SK-N-SH (cell line): ENCODE results near the gene CALN1. TPM values are rescaled to one million over a fixed set of nuclear protein-coding genes. Genes with fewer than 3 reads are reported as not detected.

ENCODE experiments used
- CTCF ChIA-PET: fragments of 300-600, 350-600 bp; formaldehyde crosslinking; extraction: SDS; loops from one replicate; lab custom pipeline; 2021; lab: Yijun Ruan, JAX
- POLR2A ChIA-PET: fragments of 350-600 bp; sonication (Branson Sonifier 250); formaldehyde crosslinking; extraction: SDS; loops from one replicate; lab custom pipeline; 2020; ENCODE audit warnings: antibody characterized with exemption, inconsistent platforms; lab: Yijun Ruan, JAX
- DNase-seq: peaks from one replicate; pipeline ENCODE4 v3.0.0; 2012
- H2AFZ ChIP-seq: fragments of 200-600 bp; sonication (generic); 2 replicates; pipeline ENCODE4 v1.8.1; 2016; ENCODE audit warnings: antibody characterized with exemption, mild to moderate bottlenecking, low read depth
- H3F3A ChIP-seq: fragments of 200-600 bp; sonication (generic); replicated peaks from 2 replicates; pipeline ENCODE3; 2016; ENCODE audit warnings: antibody characterized with exemption, mild to moderate bottlenecking; ENCODE audit not compliant: insufficient read depth
- H3K27ac ChIP-seq, 2 experiments: fragments of 200-500 bp in 1 of 2; fragments of 200-600 bp in 1 of 2; sonication (Bioruptor generic) in 1 of 2; sonication (generic), shearing (Covaris generic) in 1 of 2; 2 replicates each; pipeline versions ENCODE4 v1.5.1 to v1.6.1; 2014 to 2016; ENCODE audit warnings: low read depth in 2 of 2, inconsistent platforms in 1 of 2, low read length in 1 of 2, mild to moderate bottlenecking in 1 of 2, mixed read lengths in 1 of 2
- H3K27me3 ChIP-seq: fragments of 200-600 bp; sonication (generic), shearing (Covaris generic); 2 replicates; pipeline ENCODE4 v1.6.1; 2016; ENCODE audit warnings: mixed run types; ENCODE audit not compliant: insufficient read depth
- H3K36me3 ChIP-seq, 2 experiments: fragments of 200-500 bp in 1 of 2; fragments of 200-600 bp in 1 of 2; sonication (Bioruptor generic) in 1 of 2; sonication (generic) in 1 of 2; replicated peaks in 1 of 2; 2 replicates each; pipeline versions ENCODE3 to v1.5.1; 2014 to 2016; ENCODE audit warnings: low read length in 1 of 2, mild to moderate bottlenecking in 1 of 2; ENCODE audit not compliant: insufficient read depth in 2 of 2, control insufficient read depth in 1 of 2
- H3K4me1 ChIP-seq, 2 experiments: fragments of 200-500 bp in 1 of 2; fragments of 200-600 bp in 1 of 2; sonication (Bioruptor generic) in 1 of 2; sonication (generic), shearing (Covaris generic) in 1 of 2; 2 replicates each; pipeline versions ENCODE4 v1.5.1 to v1.6.1; 2014 to 2016; ENCODE audit warnings: low read depth in 1 of 2, low read length in 1 of 2, mixed run types in 1 of 2; ENCODE audit not compliant: insufficient read depth in 2 of 2, control insufficient read depth in 1 of 2
- H3K4me2 ChIP-seq: fragments of 200-600 bp; sonication (generic), shearing (Covaris generic); 2 replicates; pipeline ENCODE4 v1.6.1; 2017; ENCODE audit warnings: mixed run types
- H3K4me3 ChIP-seq, 2 experiments: fragments of 200-500 bp in 1 of 2; fragments of 200-600 bp in 1 of 2; sonication (Bioruptor generic) in 1 of 2; sonication (generic), shearing (Covaris generic) in 1 of 2; 2 replicates each; pipeline versions ENCODE4 v1.5.1 to v1.8.1; 2014 to 2016; ENCODE audit warnings: low read depth in 2 of 2, inconsistent platforms in 1 of 2, low read length in 1 of 2, mild to moderate bottlenecking in 1 of 2, mixed read lengths in 1 of 2, moderate library complexity in 1 of 2
- H3K79me2 ChIP-seq: fragments of 200-600 bp; sonication (generic); 2 replicates; pipeline ENCODE4 v1.8.1; 2017; ENCODE audit warnings: mild to moderate bottlenecking; ENCODE audit not compliant: insufficient read depth
- H3K9ac ChIP-seq: fragments of 200-600 bp; sonication (generic); 2 replicates; pipeline ENCODE4 v1.6.1; 2017; ENCODE audit warnings: mixed run types
- H3K9me2 ChIP-seq: fragments of 200-600 bp; sonication (generic); 2 replicates; pipeline ENCODE4 v1.6.1; 2017; ENCODE audit warnings: mixed run types
- H3K9me3 ChIP-seq: fragments of 200-600 bp; sonication (generic); 2 replicates; pipeline ENCODE4 v1.6.1; 2017; ENCODE audit warnings: mixed run types, mild to moderate bottlenecking, moderate library complexity
- H4K20me1 ChIP-seq: fragments of 200-600 bp; sonication (generic); 2 replicates; pipeline ENCODE4 v1.6.1; 2017; ENCODE audit warnings: mild to moderate bottlenecking, mixed run types; ENCODE audit not compliant: insufficient read depth
- CHD2 ChIP-seq: fragments of 150-350 bp; IDR thresholded peaks from 2 replicates; pipeline ENCODE4 v1.6.1; 2018; ENCODE audit warnings: low read length; ENCODE audit not compliant: partially characterized antibody
- EZH2phosphoT487 ChIP-seq: fragments of 200-600 bp; sonication (generic); IDR thresholded peaks from 2 replicates; pipeline ENCODE4 v1.6.1; 2017; ENCODE audit warnings: low read depth, mixed run types, mild to moderate bottlenecking, antibody characterized with exemption, moderate library complexity, borderline replicate concordance
- FOXJ3 ChIP-seq: sonication (generic); formaldehyde crosslinking; IDR thresholded peaks from 2 replicates; pipeline ENCODE4 v1.5.1; 2020; ENCODE audit warnings: mild to moderate bottlenecking, missing genetic modification reagents
- GABPA ChIP-seq: IDR thresholded peaks from 2 replicates; pipeline ENCODE4 v1.4.0; 2012; ENCODE audit warnings: low read depth, mild to moderate bottlenecking
- JUND ChIP-seq: IDR thresholded peaks from 2 replicates; pipeline ENCODE4 v1.4.0; 2012
- MXI1 ChIP-seq: IDR thresholded peaks from 2 replicates; pipeline ENCODE4 v1.6.1; 2012; ENCODE audit warnings: mild to moderate bottlenecking, low read depth, low read length, improper control_type of control experiment
- POLR2AphosphoS5 ChIP-seq: IDR thresholded peaks from 2 replicates; pipeline ENCODE4 v1.6.1; 2012; ENCODE audit warnings: low read depth, low read length
- RAD21 ChIP-seq: IDR thresholded peaks from 2 replicates; pipeline ENCODE4 v1.6.1; 2012; ENCODE audit warnings: mild to moderate bottlenecking, low read length
- RXRA ChIP-seq: IDR thresholded peaks from 2 replicates; pipeline ENCODE4 v1.4.0; 2012; ENCODE audit warnings: low read depth, mild to moderate bottlenecking, borderline replicate concordance
- SMC3 ChIP-seq: IDR thresholded peaks from 2 replicates; pipeline ENCODE4 v1.6.1; 2012; ENCODE audit warnings: low read depth, low read length, improper control_type of control experiment
- TEAD4 ChIP-seq: IDR thresholded peaks from 2 replicates; pipeline ENCODE4 v1.4.0; 2012; ENCODE audit warnings: mild to moderate bottlenecking, borderline replicate concordance; ENCODE audit not compliant: insufficient read depth
- WGBS: methylation state at CpG from one replicate; pipeline ENCODE4 v1.1.6; 2017; ENCODE audit warnings: low lambda C conversion rate; 5-methylcytosine and 5-hydroxymethylcytosine counted together
- polyA plus RNA-seq, 3 experiments: library from polyadenylated mRNA; depleted of rRNA; stranded (reverse); fragments of >200 nt; gene quantifications; 2 replicates each; pipeline ENCODE4 v1.2.3, GENCODE V29; 2012
- TF ChIP-seq, protein P1 (sequence below): IDR thresholded peaks from 2 replicates; pipeline ENCODE4 v1.4.0; 2012; ENCODE audit warnings: low read depth, borderline replicate concordance
- TF ChIP-seq, protein P2 (sequence below): IDR thresholded peaks from 2 replicates; pipeline ENCODE4; 2012
- TF ChIP-seq, protein P3 (sequence below): IDR thresholded peaks from 2 replicates; pipeline ENCODE4 v1.4.0; 2012; ENCODE audit warnings: low read depth, borderline replicate concordance

CALN1 gene
- polyA plus RNA-seq, 1 of the 3 experiments (the other 2 are of a cell fraction): not detected

DNA sequence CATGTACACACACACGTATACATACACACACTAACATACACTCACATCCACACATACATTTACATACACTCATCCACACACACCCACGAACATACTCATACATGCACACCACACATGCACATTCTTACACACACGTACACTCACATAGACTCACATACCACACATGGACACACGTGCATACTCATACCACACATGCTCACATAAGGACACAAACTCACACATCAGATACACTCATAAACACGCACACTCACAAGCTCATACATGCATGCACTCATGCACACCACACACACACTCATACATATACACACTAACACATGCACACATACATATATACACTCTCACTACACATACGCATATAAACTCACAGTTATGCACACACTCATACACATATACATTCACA is 1.2 kb upstream of the CALN1 start:
- Histone ChIP-seq H3K79me2 (no peaks in the 10 kb centered on the region), H3K36me3 (no peaks in the 10 kb centered on the region), H3K4me2 (no peak overlapping the region), H3K27me3 (no peaks in the 10 kb centered on the region; the same call in 1 of the 2 replicates), H4K20me1 (no peaks in the 10 kb centered on the region), H3K27ac (no peak overlapping the region), H3K4me1 (no peaks in the 10 kb centered on the region), H3K9ac (no peak overlapping the region), H2AFZ (no peak overlapping the region), H3K4me3 (no peak overlapping the region), H3K9me3 (no peaks in the 10 kb centered on the region), H3K9me2 (no peaks in the 10 kb centered on the region), H3F3A (no peaks in the 10 kb centered on the region)
- DNase-seq: no peak
- ChIA-PET POLR2A (no interaction called here), CTCF (no interaction called here)
- 35% methylated on average over 6 of the region's 6 CpGs for WGBS
- no peak for TF ChIP-seq TEAD4
- no peak for TF ChIP-seq RXRA
- no peak for TF ChIP-seq FOXJ3 (CRISPR knock-in tag)
- no peak for TF ChIP-seq JUND
- TF ChIP-seq SMC3: no peak
- TF ChIP-seq RAD21: no peak
- TF ChIP-seq EZH2phosphoT487: no peak
- TF ChIP-seq, protein P1, sequence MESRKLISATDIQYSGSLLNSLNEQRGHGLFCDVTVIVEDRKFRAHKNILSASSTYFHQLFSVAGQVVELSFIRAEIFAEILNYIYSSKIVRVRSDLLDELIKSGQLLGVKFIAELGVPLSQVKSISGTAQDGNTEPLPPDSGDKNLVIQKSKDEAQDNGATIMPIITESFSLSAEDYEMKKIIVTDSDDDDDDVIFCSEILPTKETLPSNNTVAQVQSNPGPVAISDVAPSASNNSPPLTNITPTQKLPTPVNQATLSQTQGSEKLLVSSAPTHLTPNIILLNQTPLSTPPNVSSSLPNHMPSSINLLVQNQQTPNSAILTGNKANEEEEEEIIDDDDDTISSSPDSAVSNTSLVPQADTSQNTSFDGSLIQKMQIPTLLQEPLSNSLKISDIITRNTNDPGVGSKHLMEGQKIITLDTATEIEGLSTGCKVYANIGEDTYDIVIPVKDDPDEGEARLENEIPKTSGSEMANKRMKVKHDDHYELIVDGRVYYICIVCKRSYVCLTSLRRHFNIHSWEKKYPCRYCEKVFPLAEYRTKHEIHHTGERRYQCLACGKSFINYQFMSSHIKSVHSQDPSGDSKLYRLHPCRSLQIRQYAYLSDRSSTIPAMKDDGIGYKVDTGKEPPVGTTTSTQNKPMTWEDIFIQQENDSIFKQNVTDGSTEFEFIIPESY: no peak
- TF ChIP-seq POLR2AphosphoS5: no peak
- TF ChIP-seq CHD2: no peak
- TF ChIP-seq, protein P2, sequence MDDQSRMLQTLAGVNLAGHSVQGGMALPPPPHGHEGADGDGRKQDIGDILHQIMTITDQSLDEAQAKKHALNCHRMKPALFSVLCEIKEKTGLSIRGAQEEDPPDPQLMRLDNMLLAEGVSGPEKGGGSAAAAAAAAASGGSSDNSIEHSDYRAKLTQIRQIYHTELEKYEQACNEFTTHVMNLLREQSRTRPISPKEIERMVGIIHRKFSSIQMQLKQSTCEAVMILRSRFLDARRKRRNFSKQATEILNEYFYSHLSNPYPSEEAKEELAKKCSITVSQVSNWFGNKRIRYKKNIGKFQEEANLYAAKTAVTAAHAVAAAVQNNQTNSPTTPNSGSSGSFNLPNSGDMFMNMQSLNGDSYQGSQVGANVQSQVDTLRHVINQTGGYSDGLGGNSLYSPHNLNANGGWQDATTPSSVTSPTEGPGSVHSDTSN: no peak

DNA sequence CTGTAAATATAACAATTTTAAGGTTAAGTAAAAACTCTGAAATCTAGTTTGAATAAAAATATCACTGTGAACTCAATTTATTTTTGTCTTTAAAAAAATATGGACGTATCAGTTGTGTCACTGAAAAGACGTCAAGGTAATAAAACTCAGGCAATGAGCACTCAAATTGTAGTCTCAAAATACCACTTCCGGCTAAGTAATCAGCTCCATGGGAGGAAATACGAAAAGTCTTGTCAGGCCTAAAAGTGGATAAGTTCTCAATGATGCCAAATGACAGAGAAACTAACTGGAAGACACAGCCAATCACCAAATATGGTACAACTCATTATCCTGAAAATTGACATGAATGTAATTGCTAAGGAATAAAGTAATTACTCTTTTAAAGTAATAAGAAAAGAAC is 719 bp downstream of the CALN1 start:
- Histone ChIP-seq H3K79me2 (no peaks in the 10 kb centered on the region), H3K9me3 (no peaks in the 10 kb centered on the region), H3K4me2 (no peak overlapping the region), H3F3A (no peaks in the 10 kb centered on the region), H3K27ac (no peak overlapping the region), H3K4me1 (no peaks in the 10 kb centered on the region), H3K36me3 (no peaks in the 10 kb centered on the region), H3K9ac (no peak overlapping the region), H2AFZ (no peak overlapping the region), H3K9me2 (no peaks in the 10 kb centered on the region), H3K27me3 (peaks cover 5% of the 10 kb centered on the region), H3K4me3 (no peak overlapping the region), H4K20me1 (no peaks in the 10 kb centered on the region)
- ChIA-PET POLR2A (no interaction called here), CTCF (interaction anchor here (1.0 to 1.2 kb wide), 2 partner anchors 9 to 675 kb away, joined by 3 read pairs; no protein-coding TSS in a partner anchor)
- no peak for DNase-seq
- TF ChIP-seq, protein P3, sequence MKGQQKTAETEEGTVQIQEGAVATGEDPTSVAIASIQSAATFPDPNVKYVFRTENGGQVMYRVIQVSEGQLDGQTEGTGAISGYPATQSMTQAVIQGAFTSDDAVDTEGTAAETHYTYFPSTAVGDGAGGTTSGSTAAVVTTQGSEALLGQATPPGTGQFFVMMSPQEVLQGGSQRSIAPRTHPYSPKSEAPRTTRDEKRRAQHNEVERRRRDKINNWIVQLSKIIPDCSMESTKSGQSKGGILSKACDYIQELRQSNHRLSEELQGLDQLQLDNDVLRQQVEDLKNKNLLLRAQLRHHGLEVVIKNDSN: no peak
- no peak for TF ChIP-seq MXI1
- no peak for TF ChIP-seq GABPA
- TF ChIP-seq JUND: no peak
- TF ChIP-seq TEAD4: no peak
- no peak for TF ChIP-seq RXRA
- WGBS: 20% methylated on average over 4 of the region's 4 CpGs
